ENCODE data around the gene SLC25A42.

DNA sequence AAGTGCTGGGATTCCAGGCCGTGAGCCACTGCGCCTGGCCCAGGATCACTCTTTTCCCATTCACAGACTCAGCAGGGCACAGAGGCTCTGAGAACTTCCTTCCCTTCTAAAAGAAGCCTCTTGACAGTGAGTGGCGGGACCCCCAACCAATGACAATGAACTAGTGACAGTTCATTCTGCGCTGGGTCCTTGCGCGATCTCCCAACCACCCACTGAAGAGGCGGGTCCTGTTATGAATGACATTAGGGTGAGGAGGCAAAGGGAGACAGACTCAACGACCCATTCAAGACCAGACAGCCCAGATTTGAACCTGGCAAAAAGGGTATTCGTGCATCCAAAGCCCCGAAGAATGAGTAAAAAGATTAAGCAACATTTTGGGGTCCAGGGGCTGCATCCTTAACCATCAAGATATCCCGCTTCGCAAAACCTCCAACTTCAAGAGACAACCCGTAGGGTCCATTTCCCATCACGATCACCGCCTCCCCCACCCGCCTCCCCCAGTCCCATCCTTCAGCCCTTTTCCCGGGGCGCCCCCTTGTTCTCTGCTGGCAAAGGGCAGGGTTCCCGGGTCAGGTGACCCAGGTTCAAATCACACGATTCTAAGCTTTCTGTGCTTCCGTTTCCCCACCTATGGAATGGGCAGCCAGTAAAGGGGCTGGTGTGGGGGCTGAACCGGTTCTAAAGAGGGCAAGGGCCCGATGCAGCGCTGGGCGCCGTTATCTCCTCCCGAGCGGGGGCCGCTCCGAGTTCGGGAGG lies 31.2 kb upstream of the SLC25A42 start:
- TF ChIP-seq CTCF (IDR thresholded peaks at IDR 0.05) (no peak), POLR2A (IDR thresholded peaks at IDR 0.05) (no peak)
